ENCODE results near the gene CEP192.
A peak's percentile ranks its signal among the peaks of the same experiment; 100 is the strongest.
"Not testable (repeated sequence)": the region's sequence is repeated elsewhere in the genome, so short reads cannot be mapped to it uniquely, and the experiment has no call there.

CEP192 gene

GRCh38 chr18:13032173-13032572 is 41.0 kb downstream of the CEP192 start:
- no peak for FAIRE-seq
- DNase-seq (ENCODE audit: low spot score), result no peak

GRCh38 chr18:13035249-13035914 is 44.2 kb downstream of the CEP192 start:
- DNase-seq (ENCODE audit: low spot score) (no peak), FAIRE-seq (no peak)

DNA sequence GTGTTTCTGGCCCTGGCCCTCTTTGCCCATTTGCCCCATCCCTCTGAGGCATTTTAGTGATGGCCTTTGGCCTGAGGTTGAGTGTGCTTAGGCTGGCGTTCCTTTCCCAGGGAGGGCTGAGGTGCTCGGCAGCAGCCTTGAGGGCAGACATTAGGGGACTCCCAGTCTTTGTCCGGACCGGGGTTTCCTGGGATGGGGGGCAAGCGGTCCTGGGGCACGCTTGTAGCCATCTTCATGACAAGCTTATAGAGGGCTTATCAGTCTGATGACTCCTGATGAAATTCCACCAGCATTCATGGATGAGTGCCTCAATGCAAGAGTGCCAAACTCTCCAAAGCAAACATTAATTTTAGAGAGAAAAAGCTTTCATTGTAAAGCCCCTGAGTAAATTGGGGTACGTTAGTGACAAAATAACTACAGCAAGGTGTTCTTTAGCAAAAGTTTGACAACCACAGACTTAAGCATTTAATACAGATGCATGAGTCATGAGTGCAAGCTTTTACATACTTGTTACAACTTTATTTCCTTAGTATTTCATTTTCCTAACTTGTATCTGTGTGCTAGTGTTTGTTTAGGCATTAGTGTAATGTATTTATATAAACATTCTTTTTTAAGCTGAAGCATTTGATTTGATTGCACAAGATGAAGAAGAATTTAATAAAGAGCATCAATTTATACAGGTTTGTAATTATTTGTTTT is 45.6 kb downstream of the CEP192 start:
- FAIRE-seq (no peak), DNase-seq (ENCODE audit: low spot score) (no peak)

- DNase-seq (ENCODE audit: low spot score) (no peak), FAIRE-seq (no peak)
Measured at GRCh38 chr18:13039806-13040205, 48.6 kb downstream of the CEP192 start.

DNA sequence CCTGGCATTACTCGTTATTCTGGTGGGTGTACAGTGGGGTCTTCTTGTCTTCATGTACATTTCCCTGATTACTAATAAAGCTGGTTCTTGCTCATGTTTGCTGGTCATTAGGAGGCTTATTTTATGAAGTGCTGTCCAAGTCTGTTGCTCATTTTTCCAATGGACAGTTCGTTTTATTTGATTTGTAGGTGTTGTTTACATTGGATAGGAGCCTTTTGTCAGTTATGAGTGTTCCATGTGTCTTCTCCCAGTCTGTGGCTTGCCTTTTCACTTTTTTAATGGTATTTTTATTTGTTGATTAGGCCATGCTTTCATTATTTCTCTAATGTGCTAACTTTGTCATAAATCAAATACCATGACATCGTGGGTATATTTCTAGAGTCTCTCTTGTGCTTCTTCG is 51.9 kb downstream of the CEP192 start:
- peak; percentile 62 for FAIRE-seq
- no peak for DNase-seq (ENCODE audit: low spot score)

DNA sequence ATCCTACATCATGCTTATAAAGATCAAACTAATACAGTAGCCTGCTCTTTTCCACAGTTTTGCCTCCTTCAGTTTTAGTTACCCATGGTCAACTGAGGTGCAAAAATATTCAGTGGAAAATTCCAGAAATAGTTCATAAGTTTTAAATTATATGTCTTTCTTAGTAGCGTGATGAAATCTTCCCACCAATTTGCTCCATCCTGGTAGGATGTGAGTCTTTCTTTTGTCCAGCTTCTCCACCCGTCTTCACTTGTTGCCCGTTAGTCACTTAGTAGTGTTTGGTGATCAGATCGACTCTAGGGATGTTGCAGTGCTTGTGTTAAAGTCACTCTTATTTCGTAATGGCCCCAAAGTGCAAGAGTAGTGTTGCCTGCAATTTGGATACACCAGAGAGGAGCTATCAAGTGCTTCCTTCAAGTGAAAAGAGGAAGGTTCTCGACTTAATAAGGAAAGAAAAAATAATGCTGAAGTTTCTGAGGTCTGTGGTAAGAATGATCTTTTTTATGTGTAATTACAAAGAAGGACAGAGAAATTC is 57.0 kb downstream of the CEP192 start:
- FAIRE-seq (peak; percentile 79), DNase-seq (ENCODE audit: low spot score) (no peak)

- DNase-seq (ENCODE audit: low spot score) (no peak), FAIRE-seq (peak; percentile 61)
Measured at GRCh38 chr18:13051159-13051558, 60.0 kb downstream of the CEP192 start.

- DNase-seq (ENCODE audit: low spot score) (no peak), FAIRE-seq (peak; percentile 61)
Measured at GRCh38 chr18:13051950-13052349, 60.8 kb downstream of the CEP192 start.

GRCh38 chr18:13054336-13054735 is 63.2 kb downstream of the CEP192 start:
- FAIRE-seq, result no peak
- no peak for DNase-seq (ENCODE audit: low spot score)

GRCh38 chr18:13061630-13062189 is 70.5 kb downstream of the CEP192 start:
- FAIRE-seq, result peak; percentile 89

DNA sequence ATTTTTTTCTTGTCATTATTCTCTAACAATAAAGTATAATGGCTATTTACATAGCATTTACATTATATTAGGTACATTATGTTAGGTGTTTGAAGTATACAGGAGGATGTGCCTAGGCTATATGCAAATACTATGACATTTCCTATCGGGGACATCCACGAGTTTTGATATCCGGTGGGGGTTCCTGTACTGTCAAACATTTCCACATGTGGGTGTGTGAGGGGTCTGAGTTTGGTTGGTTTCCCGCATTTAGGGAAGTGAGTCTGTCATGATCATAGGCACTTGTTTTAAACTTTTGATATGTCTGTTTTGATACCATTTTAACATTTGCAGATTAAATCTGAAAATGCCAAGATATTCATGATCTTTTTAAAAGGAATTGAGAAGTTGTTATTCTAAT is 76.0 kb downstream of the CEP192 start:
- DNase-seq (ENCODE audit: low spot score) (no peak), FAIRE-seq (no peak)

More at GRCh38 chr18:13061630-13062189, 70.5 kb downstream of the CEP192 start:
- no peak for DNase-seq (ENCODE audit: low spot score)

DNA sequence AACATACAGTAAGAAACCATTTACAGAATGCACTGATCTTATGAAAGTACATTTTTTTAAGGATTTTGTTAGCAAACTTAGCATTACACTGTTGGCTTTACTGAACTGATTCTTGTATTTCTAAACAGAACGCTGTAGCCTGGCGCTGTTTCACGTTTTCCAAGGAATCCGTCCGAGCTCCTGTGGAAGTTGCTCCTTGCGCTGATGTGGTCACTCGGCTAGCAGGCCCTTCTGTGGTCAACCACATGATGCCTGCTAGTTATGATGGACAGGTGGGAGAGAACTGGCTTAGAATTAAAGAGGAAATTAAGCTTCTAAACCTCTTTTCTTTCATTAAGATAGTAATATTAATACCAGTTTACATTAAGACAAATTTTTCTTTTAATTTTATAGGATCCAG is 76.8 kb downstream of the CEP192 start:
- FAIRE-seq (no peak), DNase-seq (ENCODE audit: low spot score) (no peak)

- DNase-seq (ENCODE audit: low spot score) (no peak), FAIRE-seq (peak; percentile 86)
Measured at GRCh38 chr18:13070460-13070859, 79.3 kb downstream of the CEP192 start.

DNA sequence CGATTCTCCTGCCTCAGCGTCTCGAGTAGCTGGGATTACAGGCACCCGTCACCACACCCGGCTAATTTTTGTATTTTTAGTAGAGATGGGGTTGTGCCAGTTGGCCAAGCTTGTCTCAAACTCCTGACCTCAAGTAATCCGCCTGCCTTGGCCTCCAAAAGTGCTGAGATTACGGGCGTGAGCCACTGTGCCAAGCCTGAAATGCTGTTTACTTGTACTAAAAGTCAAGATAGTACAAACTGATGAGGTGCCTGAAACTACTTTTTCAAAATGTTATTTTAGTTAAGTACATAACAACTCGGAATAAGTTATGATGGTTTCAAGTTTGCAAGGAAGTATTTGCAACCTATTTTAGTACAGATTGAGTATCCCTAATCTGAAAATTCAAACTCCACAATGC is 85.7 kb downstream of the CEP192 start:
- no peak for DNase-seq (ENCODE audit: low spot score)
- FAIRE-seq, result peak; percentile 67

- FAIRE-seq (peak; percentile 20), DNase-seq (ENCODE audit: low spot score) (no peak)
Measured at GRCh38 chr18:13077473-13077872, 86.3 kb downstream of the CEP192 start.

GRCh38 chr18:13078065-13078464 is 86.9 kb downstream of the CEP192 start:
- DNase-seq (ENCODE audit: low spot score); FAIRE-seq: not testable (repeated sequence)

GRCh38 chr18:13086906-13087305 is 95.7 kb downstream of the CEP192 start:
- no peak for DNase-seq (ENCODE audit: low spot score)
- FAIRE-seq, result no peak

GRCh38 chr18:13095466-13095865 is 104.3 kb downstream of the CEP192 start:
- DNase-seq (ENCODE audit: low spot score), result no peak
- FAIRE-seq, result peak; percentile 56

DNA sequence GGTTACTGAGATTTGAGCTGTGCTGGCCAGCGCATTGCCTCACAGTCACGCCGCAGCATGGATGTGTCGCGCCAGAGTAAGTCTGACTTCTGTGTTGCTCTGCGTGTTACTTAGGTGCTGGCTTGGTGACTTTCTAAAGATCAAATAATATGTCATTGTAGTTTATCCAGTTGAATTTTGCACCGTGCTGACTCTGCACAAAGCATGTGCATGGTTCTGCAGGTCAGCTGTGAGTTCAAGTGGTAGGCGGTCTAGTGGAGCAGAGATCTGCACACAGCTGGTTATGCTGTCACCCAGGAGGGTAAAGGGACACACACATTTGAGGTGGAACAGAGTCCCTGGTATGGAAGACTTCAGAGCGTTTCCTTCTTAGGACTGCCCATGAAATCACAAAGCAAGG is 105.1 kb downstream of the CEP192 start:
- FAIRE-seq (peak; percentile 80), DNase-seq (ENCODE audit: low spot score) (no peak)

GRCh38 chr18:13096719-13097118 is 105.6 kb downstream of the CEP192 start:
- DNase-seq (ENCODE audit: low spot score) (no peak), FAIRE-seq (no peak)

DNA sequence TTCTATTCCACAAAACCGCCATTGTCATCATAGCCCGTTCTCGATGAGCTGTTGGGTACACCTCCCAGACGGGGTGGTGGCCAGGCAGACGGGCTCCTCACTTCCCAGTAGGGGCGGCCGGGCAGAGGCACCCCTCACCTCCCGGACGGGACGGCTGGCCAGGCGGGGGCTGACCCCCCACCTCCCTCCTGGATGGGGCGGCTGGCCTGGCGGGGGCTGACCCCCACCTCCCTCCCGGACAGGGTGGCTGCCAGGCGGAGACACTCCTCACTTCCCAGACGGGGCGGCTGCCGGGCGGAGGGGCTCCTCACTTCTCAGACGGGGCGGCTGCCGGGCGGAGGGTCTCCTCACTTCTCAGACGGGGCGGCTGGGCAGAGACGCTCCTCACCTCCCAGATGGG is 106.9 kb downstream of the CEP192 start:
- DNase-seq (ENCODE audit: low spot score); FAIRE-seq: not testable (repeated sequence)

DNA sequence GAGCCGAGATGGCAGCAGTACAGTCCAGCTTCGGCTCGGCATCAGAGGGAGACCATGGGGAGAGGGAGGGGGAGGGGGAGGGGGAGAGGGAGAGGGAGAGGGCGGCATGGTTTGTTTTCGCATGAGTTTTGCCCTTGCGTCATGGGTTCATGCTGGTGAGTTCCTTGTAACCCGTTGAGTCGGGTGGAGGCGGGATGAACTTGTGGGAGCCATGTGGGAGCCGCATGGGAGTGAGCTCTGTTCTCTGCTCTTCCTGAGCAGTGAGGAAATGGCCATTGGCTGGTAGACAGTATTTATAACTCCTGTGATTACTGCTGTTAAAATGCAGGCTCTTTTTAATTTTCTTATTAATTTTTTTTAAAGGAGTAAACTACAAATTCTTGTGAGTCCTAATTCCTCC is 108.0 kb downstream of the CEP192 start:
- FAIRE-seq (no peak), DNase-seq (ENCODE audit: low spot score) (no peak)

Measured in urothelium cell line (cell line).